Endothelial cell of umbilical vein (primary cell): Measurements from ENCODE around the gene CACNA2D3. TPM values are rescaled to one million over a fixed set of nuclear protein-coding genes. Genes with fewer than 3 reads are reported as not detected.

Experiments used
- BruUV-seq: library from RNA; stranded (reverse); fragments of 400-500 nt; replicated peaks from 2 replicates; lab custom pipeline; 2021; lab: Mats Ljungman, UMichigan
- CTCF ChIA-PET: fragments of 300-600, 350-600 bp; sonication (Branson Sonifier 250); formaldehyde crosslinking; loops from one replicate; lab custom pipeline; 2021; ENCODE audit warnings: antibody characterized with exemption, inconsistent platforms; lab: Charles Lee
- POLR2A ChIA-PET: fragments of 300-600, 350-600 bp; sonication (Branson Sonifier 250); formaldehyde crosslinking; loops from one replicate; lab custom pipeline; 2021; ENCODE audit warnings: antibody characterized with exemption, inconsistent platforms; lab: Charles Lee
- DNase-seq: peaks from one replicate; pipeline ENCODE4 v3.0.0-alpha.2; 2011; ENCODE audit warnings: low read depth, low spot score
- FAIRE-seq: peaks from 2 replicates; lab custom pipeline; 2011; peaks lifted over from hg19 to GRCh38; lab: Jason Lieb, UNC
- H2AFZ ChIP-seq: 2 replicates; pipeline ENCODE4 v1.6.0; 2012; ENCODE audit warnings: low read depth, low read length, control low read depth, inconsistent platforms
- H3K27ac ChIP-seq: 2 replicates; pipeline ENCODE4 v1.5.1; 2011; ENCODE audit warnings: low read depth, mild to moderate bottlenecking, control low read depth, low read length, moderate library complexity; ENCODE audit not compliant: insufficient read depth
- H3K27me3 ChIP-seq, 2 experiments: 2 replicates each; pipeline versions ENCODE4 v1.6.0 to v1.6.1; 2011; ENCODE audit warnings: low read length in 2 of 2, mixed read lengths in 1 of 2; ENCODE audit not compliant: control insufficient read depth in 2 of 2, insufficient read depth in 2 of 2
- H3K36me3 ChIP-seq, 2 experiments: 2 replicates in 1 of 2; 3 replicates in 1 of 2; pipeline ENCODE4 v1.5.1; 2011; ENCODE audit warnings: low read length in 2 of 2, mild to moderate bottlenecking in 1 of 2, moderate library complexity in 1 of 2; ENCODE audit not compliant: control insufficient read depth in 2 of 2, insufficient read depth in 2 of 2; ENCODE audit errors: extremely low read depth in 1 of 2
- H3K4me1 ChIP-seq: 3 replicates; pipeline ENCODE4 v1.5.1; 2011; ENCODE audit warnings: mild to moderate bottlenecking, low read length; ENCODE audit not compliant: control insufficient read depth, insufficient read depth; ENCODE audit errors: extremely low read depth
- H3K4me2 ChIP-seq: 2 replicates; pipeline ENCODE4 v1.6.1; 2011; ENCODE audit warnings: low read length, control low read depth, mixed read lengths; ENCODE audit not compliant: insufficient read depth
- H3K4me3 ChIP-seq, 3 experiments: fragments of 200-600 bp in 1 of 3; sonication (generic), shearing (Covaris generic) in 1 of 3; replicated peaks in 1 of 3; 2 replicates each; pipeline ENCODE4 v1.5.1; 2011 to 2016; ENCODE audit warnings: control low read depth in 3 of 3, low read length in 3 of 3, mild to moderate bottlenecking in 2 of 3, inconsistent platforms in 1 of 3, low read depth in 1 of 3, moderate library complexity in 1 of 3; ENCODE audit not compliant: insufficient read depth in 1 of 3
- H3K79me2 ChIP-seq: 2 replicates; pipeline ENCODE4 v1.6.0; 2012; ENCODE audit warnings: low read length, inconsistent platforms; ENCODE audit not compliant: control insufficient read depth, insufficient read depth
- H3K9ac ChIP-seq: replicated peaks from 2 replicates; pipeline ENCODE3; 2011; ENCODE audit warnings: low read length, control low read depth; ENCODE audit not compliant: insufficient read depth; ENCODE audit errors: extremely low read depth
- H3K9me1 ChIP-seq: replicated peaks from 3 replicates; pipeline ENCODE4 v1.6.0; 2011; ENCODE audit warnings: mild to moderate bottlenecking, low read length; ENCODE audit not compliant: control insufficient read depth, insufficient read depth; ENCODE audit errors: extremely low read depth
- H3K9me3 ChIP-seq: replicated peaks from 2 replicates; pipeline ENCODE4 v1.5.1; 2012; ENCODE audit warnings: low read length, inconsistent platforms; ENCODE audit not compliant: control insufficient read depth, insufficient read depth
- H4K20me1 ChIP-seq: replicated peaks from 2 replicates; pipeline ENCODE3; 2011; ENCODE audit warnings: mild to moderate bottlenecking, low read length; ENCODE audit not compliant: control insufficient read depth, insufficient read depth; ENCODE audit errors: extremely low read depth
- CTCF ChIP-seq, 2 donors: IDR thresholded peaks; 1 replicate in 1 of 2; 2 replicates in 1 of 2; pipeline ENCODE4 v1.5.1; 2011; ENCODE audit warnings: low read length in 2 of 2, mild to moderate bottlenecking in 2 of 2, moderate library complexity in 2 of 2, control low read depth in 1 of 2, inconsistent platforms in 1 of 2, low read depth in 1 of 2; ENCODE audit not compliant: insufficient read depth in 1 of 2; ENCODE audit errors: extremely low read depth in 1 of 2
- EZH2 ChIP-seq: IDR thresholded peaks from 2 replicates; pipeline ENCODE4 v1.6.1; 2012; ENCODE audit warnings: borderline replicate concordance, low read depth, mild to moderate bottlenecking, moderate library complexity, low read length, inconsistent platforms; ENCODE audit not compliant: severe bottlenecking
- FOS ChIP-seq: IDR thresholded peaks from 2 replicates; pipeline ENCODE4 v1.6.1; 2011; ENCODE audit warnings: mild to moderate bottlenecking, low read length, moderate library complexity, borderline replicate concordance; ENCODE audit not compliant: insufficient read depth
- GATA2 ChIP-seq: IDR thresholded peaks from 2 replicates; pipeline ENCODE4 v1.7.0; 2011; ENCODE audit warnings: low read depth, mild to moderate bottlenecking, moderate library complexity, mixed read lengths, low read length; ENCODE audit not compliant: insufficient read length, insufficient read depth
- JUN ChIP-seq: IDR thresholded peaks from 2 replicates; pipeline ENCODE4 v1.6.1; 2011; ENCODE audit warnings: borderline replicate concordance, low read depth; ENCODE audit not compliant: insufficient read length, insufficient read depth
- MAX ChIP-seq: IDR thresholded peaks from 2 replicates; pipeline ENCODE4 v1.6.1; 2011; ENCODE audit not compliant: insufficient read depth, insufficient read length
- MYC ChIP-seq: IDR thresholded peaks from one replicate; pipeline ENCODE4 v1.6.1; 2011; ENCODE audit warnings: mild to moderate bottlenecking, low read depth, low read length
- POLR2A ChIP-seq: IDR thresholded peaks from 2 replicates; pipeline ENCODE4 v1.6.1; 2012; ENCODE audit warnings: low read depth, mild to moderate bottlenecking, control low read depth, low read length
- POLR2AphosphoS5 ChIP-seq: IDR thresholded peaks from 2 replicates; pipeline ENCODE4 v1.6.1; 2012; ENCODE audit warnings: low read depth, mild to moderate bottlenecking, control low read depth, low read length, moderate library complexity; ENCODE audit not compliant: insufficient read depth
- dilution Hi-C: fragments of 300-500 bp; cut with MboI; formaldehyde crosslinking; loops from one replicate; pipeline ENCODE4 v1.15.0; 2019; ENCODE audit warnings: low sequenced_read_pairs; ENCODE audit not compliant: extremely low pct_ligation_motif_present
- intact Hi-C: fragments of 100-400 bp; cut with micrococcal nuclease; formaldehyde crosslinking; loops from one replicate; pipeline ENCODE4 v1.10.0; 2022
- polyA plus RNA-seq, 4 experiments: library from polyadenylated mRNA; depleted of rRNA in 3 of 4; stranded (reverse) in 3 of 4; unstranded in 1 of 4; fragments of >200 nt; gene quantifications; 2 replicates each; pipeline versions ENCODE4 v1.2.1 to v1.2.3, GENCODE V29; 2011 to 2012; ENCODE audit warnings: missing spikeins in 1 of 4
- total RNA-seq: library from RNA; stranded (reverse); gene quantifications from 2 replicates; pipeline ENCODE4 v1.2.3, GENCODE V29; 2021

The CACNA2D3 gene
- total and polyA plus RNA-seq, 2 donors (not counting 3 experiments of a cell fraction or from before 2014, with no cell fraction given), result not detected

- dilution Hi-C loops (no loop called here), intact Hi-C loops (no loop called here)
- no peaks in the 10 kb centered on the region for H3K9me1 ChIP-seq
- no peaks in the 10 kb centered on the region for H3K79me2 ChIP-seq
- ChIA-PET POLR2A (no interaction called here), CTCF (no interaction called here)
- DNase-seq (no peak), FAIRE-seq (no peak)
- H3K4me1 ChIP-seq, result no peaks in the 10 kb centered on the region
- H4K20me1 ChIP-seq, result no peaks in the 10 kb centered on the region
- TF ChIP-seq POLR2AphosphoS5 (no peak), EZH2 (no peak), CTCF (IDR thresholded peaks at IDR 0.05; ENCODE audit: extremely low read depth in 1 of 2, insufficient read depth in 1 of 2, low read depth in 1 of 2, low read length in 2 of 2) (no peak), JUN (no peak), MYC (no peak), MAX (no peak), GATA2 (no peak), POLR2A (no peak), FOS (no peak)
- no peaks in the 10 kb centered on the region for H3K36me3 ChIP-seq
- H3K27me3 ChIP-seq, result no peaks in the 10 kb centered on the region
- H2AFZ ChIP-seq, result no peak overlapping the region
- H3K4me2 ChIP-seq, result no peak overlapping the region
- H3K27ac ChIP-seq, result no peak overlapping the region
- peaks cover 5% of the 10 kb centered on the region for H3K9me3 ChIP-seq
- no peak overlapping the region for H3K4me3 ChIP-seq
- no peak overlapping the region for H3K9ac ChIP-seq
- BruUV-seq, result no TSS peak
Measured at GRCh38 chr3:54537506-54537905, 415.2 kb downstream of the CACNA2D3 start.
